ENCODE results near the gene PSAPL1. TPM values are rescaled to one million over a fixed set of nuclear protein-coding genes. Genes with fewer than 3 reads are reported as not detected.

Gene PSAPL1
- total RNA-seq, 1 donor from 2014 or later, result not detected

DNA sequence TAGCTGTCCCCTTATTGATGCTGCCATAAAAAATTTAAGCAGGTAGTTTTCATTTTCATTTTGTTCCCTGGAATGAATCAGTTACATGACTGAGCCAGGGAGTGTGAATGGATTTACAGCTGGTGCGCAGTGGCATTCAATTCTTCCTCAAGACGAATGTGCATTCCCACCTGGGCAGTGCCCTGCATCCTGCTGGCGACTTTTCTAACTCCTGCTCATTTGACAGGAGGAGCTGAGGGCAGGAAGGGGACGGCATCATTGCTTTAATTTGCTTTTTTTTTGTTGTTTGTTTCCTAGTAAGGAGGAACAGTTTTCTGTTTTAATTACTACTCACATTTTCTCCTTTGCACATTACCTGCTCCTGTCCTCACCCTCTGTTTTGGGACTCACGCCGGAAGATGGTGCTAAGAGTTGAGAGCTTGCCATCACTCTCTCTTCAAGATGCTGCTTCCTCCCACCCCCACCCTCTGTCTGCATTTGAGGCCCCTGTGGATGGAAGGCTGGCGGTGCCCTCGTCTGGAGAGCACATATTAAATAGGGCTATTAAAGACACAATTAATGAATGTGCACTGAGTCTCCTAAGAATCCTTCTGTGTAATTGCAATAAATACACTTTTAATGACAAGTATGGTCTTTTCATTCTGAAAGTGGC is 35.8 kb downstream of the PSAPL1 start:
- H3K27me3 Mint-ChIP-seq (ENCODE audit: unreplicated experiment), result peaks cover 7% of the 10 kb centered on the region
- TF ChIP-seq, protein P1, sequence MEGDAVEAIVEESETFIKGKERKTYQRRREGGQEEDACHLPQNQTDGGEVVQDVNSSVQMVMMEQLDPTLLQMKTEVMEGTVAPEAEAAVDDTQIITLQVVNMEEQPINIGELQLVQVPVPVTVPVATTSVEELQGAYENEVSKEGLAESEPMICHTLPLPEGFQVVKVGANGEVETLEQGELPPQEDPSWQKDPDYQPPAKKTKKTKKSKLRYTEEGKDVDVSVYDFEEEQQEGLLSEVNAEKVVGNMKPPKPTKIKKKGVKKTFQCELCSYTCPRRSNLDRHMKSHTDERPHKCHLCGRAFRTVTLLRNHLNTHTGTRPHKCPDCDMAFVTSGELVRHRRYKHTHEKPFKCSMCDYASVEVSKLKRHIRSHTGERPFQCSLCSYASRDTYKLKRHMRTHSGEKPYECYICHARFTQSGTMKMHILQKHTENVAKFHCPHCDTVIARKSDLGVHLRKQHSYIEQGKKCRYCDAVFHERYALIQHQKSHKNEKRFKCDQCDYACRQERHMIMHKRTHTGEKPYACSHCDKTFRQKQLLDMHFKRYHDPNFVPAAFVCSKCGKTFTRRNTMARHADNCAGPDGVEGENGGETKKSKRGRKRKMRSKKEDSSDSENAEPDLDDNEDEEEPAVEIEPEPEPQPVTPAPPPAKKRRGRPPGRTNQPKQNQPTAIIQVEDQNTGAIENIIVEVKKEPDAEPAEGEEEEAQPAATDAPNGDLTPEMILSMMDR (IDR thresholded peaks at IDR 0.05; ENCODE audit: unreplicated experiment), result no peak
- no peak overlapping the region for H3K4me3 Mint-ChIP-seq (ENCODE audit: unreplicated experiment)
- H3K4me1 Mint-ChIP-seq (ENCODE audit: unreplicated experiment), result no peaks in the 10 kb centered on the region
- DNase-seq (ENCODE audit: low spot score), result no peak
- H3K36me3 Mint-ChIP-seq (ENCODE audit: low read depth, unreplicated experiment), result no peaks in the 10 kb centered on the region
- H3K9me3 Mint-ChIP-seq (ENCODE audit: unreplicated experiment), result no peaks in the 10 kb centered on the region
- H3K27ac Mint-ChIP-seq (ENCODE audit: unreplicated experiment), result no peak overlapping the region

DNA sequence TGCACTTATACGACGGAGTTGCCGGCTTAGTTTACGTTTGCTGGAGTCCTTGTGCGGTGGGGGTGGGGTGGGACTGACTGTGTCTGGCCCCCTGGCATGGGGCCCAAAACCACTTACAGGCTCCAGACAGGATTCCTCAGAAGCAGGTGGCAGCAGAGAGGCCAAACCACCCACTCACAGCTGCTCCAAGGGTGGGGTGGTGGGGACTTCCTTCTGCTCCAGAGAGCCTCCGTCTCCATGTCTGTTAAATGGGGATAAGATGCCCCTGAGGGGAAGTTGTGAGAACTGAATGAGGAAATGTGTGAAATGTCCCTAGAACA is 36.7 kb downstream of the PSAPL1 start:
- Mint-ChIP-seq H3K36me3 (ENCODE audit: low read depth, unreplicated experiment) (no peaks in the 10 kb centered on the region), H3K9me3 (ENCODE audit: unreplicated experiment) (no peaks in the 10 kb centered on the region), H3K4me3 (ENCODE audit: unreplicated experiment) (no peak overlapping the region), H3K4me1 (ENCODE audit: unreplicated experiment) (no peaks in the 10 kb centered on the region), H3K27ac (ENCODE audit: unreplicated experiment) (no peak overlapping the region), H3K27me3 (ENCODE audit: unreplicated experiment) (peaks cover 7% of the 10 kb centered on the region)
- TF ChIP-seq, protein P1 (IDR thresholded peaks at IDR 0.05; ENCODE audit: unreplicated experiment), result no peak
- no peak for DNase-seq (ENCODE audit: low spot score)

DNA sequence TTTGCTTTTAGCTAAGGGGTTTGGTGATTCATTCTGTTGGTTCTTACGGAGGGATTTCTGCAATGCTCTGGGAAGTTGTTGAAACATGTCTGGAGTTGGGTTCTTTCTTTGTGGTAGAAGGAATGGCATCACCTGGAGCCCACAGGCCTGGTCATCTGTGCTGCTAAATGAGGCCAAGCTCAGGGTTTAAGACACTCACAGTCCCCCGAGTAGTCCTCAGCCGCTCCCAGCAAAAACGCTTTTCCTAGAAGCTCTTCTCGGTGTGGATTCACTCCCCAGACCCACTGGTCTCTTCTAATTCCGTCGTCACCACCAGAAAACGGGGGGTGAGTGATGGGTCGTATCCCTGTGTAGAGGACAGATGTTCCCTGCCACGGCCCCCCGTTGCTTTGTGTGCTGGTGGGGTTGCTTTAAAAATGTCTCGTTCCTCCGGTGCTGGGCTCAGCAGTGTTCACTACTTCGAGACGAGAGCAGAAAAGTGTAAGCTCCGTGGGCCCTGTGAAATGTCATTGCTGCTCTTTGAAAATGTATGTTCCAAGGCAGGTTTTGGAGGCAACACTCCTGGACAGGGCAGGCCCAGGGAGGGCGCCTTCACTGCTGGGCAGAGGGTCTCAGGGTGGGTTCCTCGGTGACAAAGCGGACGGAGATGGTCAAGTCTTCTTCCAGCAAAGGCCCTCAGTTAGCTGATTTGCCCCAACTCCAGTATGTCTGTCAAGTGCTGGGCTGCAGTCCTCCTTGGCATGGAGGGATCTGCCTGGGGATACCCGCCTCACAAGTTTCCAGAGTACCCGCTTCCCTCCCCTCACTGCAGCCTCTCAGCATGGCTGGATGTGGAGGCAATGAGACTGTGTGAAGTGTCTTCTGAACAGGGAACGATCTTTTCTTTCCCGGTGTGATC is 37.3 kb downstream of the PSAPL1 start:
- peaks cover 7% of the 10 kb centered on the region for H3K27me3 Mint-ChIP-seq (ENCODE audit: unreplicated experiment)
- no peaks in the 10 kb centered on the region for H3K4me1 Mint-ChIP-seq (ENCODE audit: unreplicated experiment)
- no peak overlapping the region for H3K27ac Mint-ChIP-seq (ENCODE audit: unreplicated experiment)
- H3K36me3 Mint-ChIP-seq (ENCODE audit: low read depth, unreplicated experiment), result no peaks in the 10 kb centered on the region
- TF ChIP-seq, protein P1 (IDR thresholded peaks at IDR 0.05; ENCODE audit: unreplicated experiment), result no peak
- H3K9me3 Mint-ChIP-seq (ENCODE audit: unreplicated experiment), result no peaks in the 10 kb centered on the region
- no peak for DNase-seq (ENCODE audit: low spot score)
- no peak overlapping the region for H3K4me3 Mint-ChIP-seq (ENCODE audit: unreplicated experiment)

DNA sequence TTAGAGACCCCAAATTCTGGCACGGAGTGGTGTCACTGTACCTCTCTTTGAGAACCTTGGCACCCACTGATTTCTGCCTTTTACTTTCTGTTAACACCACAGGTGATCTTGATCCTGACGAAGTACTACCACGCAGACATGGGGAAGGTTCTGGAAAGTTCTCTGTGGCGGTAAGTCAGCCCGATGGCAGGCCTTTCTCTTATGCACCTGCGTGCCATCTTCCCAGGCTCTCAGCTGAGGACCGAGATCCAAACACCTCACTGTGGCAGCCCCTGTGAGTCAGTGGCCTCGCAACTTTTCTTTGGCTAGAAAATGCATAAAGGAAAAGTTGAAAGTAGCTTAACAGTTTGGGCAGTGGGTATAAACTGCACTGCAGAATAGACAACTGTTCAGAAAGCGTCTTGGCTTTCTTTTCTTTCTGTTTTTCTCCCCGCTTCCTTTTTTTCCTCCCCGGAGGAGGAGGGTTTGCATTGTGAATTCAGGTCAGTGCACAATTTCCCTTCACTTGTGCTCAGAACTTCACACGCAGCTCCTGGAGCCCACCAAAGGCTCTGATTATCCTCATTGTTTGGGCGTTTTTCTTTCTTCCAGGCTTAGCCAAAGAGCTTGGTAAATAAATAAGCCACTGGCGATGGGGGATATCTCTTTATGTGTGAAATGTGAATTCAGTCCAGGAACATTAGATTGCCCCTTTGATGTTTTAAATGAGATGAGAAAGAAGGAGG is 38.4 kb downstream of the PSAPL1 start:
- TF ChIP-seq, protein P1 (IDR thresholded peaks at IDR 0.05; ENCODE audit: unreplicated experiment), result no peak
- Mint-ChIP-seq H3K36me3 (ENCODE audit: low read depth, unreplicated experiment) (no peaks in the 10 kb centered on the region), H3K4me1 (ENCODE audit: unreplicated experiment) (no peaks in the 10 kb centered on the region), H3K9me3 (ENCODE audit: unreplicated experiment) (no peaks in the 10 kb centered on the region), H3K27ac (ENCODE audit: unreplicated experiment) (no peak overlapping the region), H3K27me3 (ENCODE audit: unreplicated experiment) (peaks cover 7% of the 10 kb centered on the region), H3K4me3 (ENCODE audit: unreplicated experiment) (no peak overlapping the region)
- no peak for DNase-seq (ENCODE audit: low spot score)

Measured in endothelial cell (in vitro differentiated cells).